Adrenal gland (tissue), 5 donors: ENCODE measurements around the gene RPIA.

ENCODE experiments used
- CTCF ChIP-seq, 6 experiments: fragments of 450-650 bp in 4 of 6; fragments of 200-600 bp in 2 of 6; sonication (generic) in 1 of 6; IDR thresholded peaks; 1 replicate in 5 of 6; 2 replicates in 1 of 6; pipeline versions ENCODE4 v1.5.1 to v1.8.0; 2016 to 2021; ENCODE audit warnings: antibody characterized with exemption in 6 of 6, mild to moderate bottlenecking in 2 of 6, moderate library complexity in 1 of 6
- POLR2A ChIP-seq, 2 donors: fragments of 450-650 bp; IDR thresholded peaks; one replicate each; pipeline ENCODE4 v1.6.1; 2017; ENCODE audit warnings: antibody characterized with exemption in 2 of 2, mild to moderate bottlenecking in 2 of 2, moderate library complexity in 1 of 2
- donor health status: DM: no; HTN: no; CAD: no.

- TF ChIP-seq CTCF (IDR thresholded peaks at IDR 0.05) (no peak), POLR2A (IDR thresholded peaks at IDR 0.05) (no peak)
Measured at GRCh38 chr2:88765154-88765888, 73.8 kb downstream of the RPIA start.
